WERI-Rb-1 (cell line): ENCODE measurements around the gene RPN1.
"Not testable (repeated sequence)": the region's sequence is repeated elsewhere in the genome, so short reads cannot be mapped to it uniquely, and the experiment has no call there.

Experiments used
- DNase-seq: peaks from one replicate; pipeline ENCODE4 v3.0.0-alpha.2; 2020
- H3K27ac ChIP-seq: fragments of 250-450 bp; sonication (Bioruptor Pico); 2 replicates; pipeline ENCODE4 v1.5.1; 2020; ENCODE audit warnings: mild to moderate bottlenecking, moderate library complexity
- H3K27me3 ChIP-seq: fragments of 250-450 bp; sonication (Bioruptor Pico); 2 replicates; pipeline ENCODE4 v1.5.1; 2021; ENCODE audit warnings: mild to moderate bottlenecking, low read depth, moderate library complexity; ENCODE audit not compliant: insufficient read depth, severe bottlenecking
- H3K36me3 ChIP-seq: fragments of 250-450 bp; sonication (Bioruptor Pico); 2 replicates; pipeline ENCODE4 v1.5.1; 2020; ENCODE audit warnings: mild to moderate bottlenecking, moderate library complexity
- H3K4me3 ChIP-seq: 2 replicates; pipeline ENCODE4 v1.5.1; 2011; ENCODE audit warnings: low read depth, mild to moderate bottlenecking, control low read depth, low read length
- H3K9me3 ChIP-seq: fragments of 250-450 bp; sonication (Bioruptor Pico); 2 replicates; pipeline ENCODE4 v1.5.1; 2021; ENCODE audit warnings: mild to moderate bottlenecking, moderate library complexity; ENCODE audit not compliant: severe bottlenecking
- CTCF ChIP-seq: IDR thresholded peaks from 2 replicates; pipeline ENCODE4 v1.5.1; 2011; ENCODE audit warnings: low read depth, mild to moderate bottlenecking, control low read depth, inconsistent platforms, low read length

Gene RPN1

GRCh38 chr3:128591738-128592426 is 58.7 kb downstream of the RPN1 start:
- no peak for TF ChIP-seq CTCF
- no peaks in the 10 kb centered on the region for H3K36me3 ChIP-seq
- no peaks in the 10 kb centered on the region for H3K9me3 ChIP-seq
- no peak for DNase-seq
- no peaks in the 10 kb centered on the region for H3K27me3 ChIP-seq
- no peak overlapping the region for H3K27ac ChIP-seq
- no peak overlapping the region for H3K4me3 ChIP-seq

GRCh38 chr3:128590948-128591347 is 59.7 kb downstream of the RPN1 start:
- TF ChIP-seq CTCF = peak; percentile 92
- Histone ChIP-seq H3K4me3 (no peak overlapping the region), H3K27ac (no peak overlapping the region), H3K27me3 (no peaks in the 10 kb centered on the region), H3K9me3 (no peaks in the 10 kb centered on the region), H3K36me3 (no peaks in the 10 kb centered on the region)
- DNase-seq = peak; percentile 49

- not testable (repeated sequence) for H3K27me3 ChIP-seq, H3K4me3 ChIP-seq, H3K27ac ChIP-seq, DNase-seq, H3K9me3 ChIP-seq, H3K36me3 ChIP-seq
These were observed 60.6 kb downstream of the RPN1 start for GRCh38 chr3:128589985-128590384.

- H3K9me3 ChIP-seq = no peaks in the 10 kb centered on the region
- no peak for DNase-seq
- TF ChIP-seq CTCF = no peak
- no peaks in the 10 kb centered on the region for H3K27me3 ChIP-seq
- H3K27ac ChIP-seq = no peak overlapping the region
- H3K4me3 ChIP-seq = no peak overlapping the region
- no peaks in the 10 kb centered on the region for H3K36me3 ChIP-seq
These were observed 62.5 kb downstream of the RPN1 start for GRCh38 chr3:128588147-128588546.

- Histone ChIP-seq H3K27me3 (no peaks in the 10 kb centered on the region), H3K27ac (no peak overlapping the region), H3K36me3 (no peaks in the 10 kb centered on the region), H3K4me3 (no peak overlapping the region), H3K9me3 (no peaks in the 10 kb centered on the region)
- no peak for DNase-seq
- TF ChIP-seq CTCF = no peak
These were observed 63.2 kb downstream of the RPN1 start for GRCh38 chr3:128587391-128587790.

- not testable (repeated sequence) for DNase-seq, H3K27ac ChIP-seq, H3K36me3 ChIP-seq, H3K9me3 ChIP-seq, H3K4me3 ChIP-seq, H3K27me3 ChIP-seq
These were observed 63.7 kb downstream of the RPN1 start for GRCh38 chr3:128586932-128587331.

GRCh38 chr3:128586391-128586790 is 64.2 kb downstream of the RPN1 start:
- H3K36me3 ChIP-seq, H3K4me3 ChIP-seq, H3K27ac ChIP-seq, H3K9me3 ChIP-seq, DNase-seq, H3K27me3 ChIP-seq: not testable (repeated sequence)
